GM20000 (cell line): ENCODE data around the gene R3HDM2.
A peak's percentile ranks its signal among the peaks of the same experiment; 100 is the strongest.

Experiments
- DNase-seq: peaks from one replicate; pipeline ENCODE4 v3.0.0; 2012; ENCODE audit warnings: low spot score
- CTCF ChIP-seq: IDR thresholded peaks from 2 replicates; pipeline ENCODE4 v1.5.1; 2012; ENCODE audit warnings: mild to moderate bottlenecking, control low read depth; ENCODE audit errors: extremely low read depth, missing control alignments

The R3HDM2 gene

GRCh38 chr12:57254506-57255280 is 176.2 kb downstream of the R3HDM2 start:
- no peak for TF ChIP-seq CTCF
- no peak for DNase-seq

- TF ChIP-seq CTCF, result no peak
- DNase-seq, result no peak
Measured at GRCh38 chr12:57250956-57251355, 179.9 kb downstream of the R3HDM2 start, which contains the start of gene STAC3. STAC3 (minus strand) TSS chr12:57251187; CDS start chr12:57249636, 1,551 bp downstream.

- DNase-seq, result no peak
- TF ChIP-seq CTCF, result no peak
Measured at GRCh38 chr12:57250541-57250940, 180.3 kb downstream of the R3HDM2 start.

GRCh38 chr12:57248934-57249742 is 181.7 kb downstream of the R3HDM2 start:
- no peak for TF ChIP-seq CTCF
- peak; percentile 54 for DNase-seq

- no peak for DNase-seq
- TF ChIP-seq CTCF, result no peak
Measured at GRCh38 chr12:57247041-57247440, 183.8 kb downstream of the R3HDM2 start.

- no peak for DNase-seq
Measured at GRCh38 chr12:57244312-57244696, 186.5 kb downstream of the R3HDM2 start.

More at GRCh38 chr12:57244312-57244696, 186.5 kb downstream of the R3HDM2 start:
- TF ChIP-seq CTCF, result no peak
